Epithelial cell of proximal tubule (primary cell): Measurements from ENCODE around the gene PAQR4. TPM values are rescaled to one million over a fixed set of nuclear protein-coding genes. Genes with fewer than 3 reads are reported as not detected.

Source experiments
- DNase-seq: peaks from one replicate; pipeline ENCODE4 v3.0.0-alpha.2; 2011; ENCODE audit warnings: low read depth
- H3K4me3 ChIP-seq: 2 replicates; pipeline ENCODE4 v1.5.1; 2011; ENCODE audit warnings: low read depth, mild to moderate bottlenecking, low read length
- CTCF ChIP-seq: conservative IDR thresholded peaks from 2 replicates; pipeline ENCODE4 v1.5.1; 2012; ENCODE audit warnings: low read depth, mild to moderate bottlenecking, low read length
- total RNA-seq: library from RNA; depleted of rRNA; stranded (reverse); fragments of >200 nt; gene quantifications from 2 replicates; pipeline ENCODE4 v1.2.3, GENCODE V29; 2015

PAQR4 gene
- total RNA-seq, 1 donor from 2014 or later = 36.0 TPM

GRCh38 chr16:2953706-2954627 is 15.2 kb upstream of the PAQR4 start:
- H3K4me3 ChIP-seq = no peak overlapping the region
- no peak for TF ChIP-seq CTCF
- no peak for DNase-seq

GRCh38 chr16:2954656-2955381 is 14.3 kb upstream of the PAQR4 start:
- no peak for DNase-seq
- no peak for TF ChIP-seq CTCF
- no peak overlapping the region for H3K4me3 ChIP-seq

GRCh38 chr16:2955438-2955778 is 13.7 kb upstream of the PAQR4 start:
- DNase-seq = no peak
- no peak for TF ChIP-seq CTCF
- no peak overlapping the region for H3K4me3 ChIP-seq

DNA sequence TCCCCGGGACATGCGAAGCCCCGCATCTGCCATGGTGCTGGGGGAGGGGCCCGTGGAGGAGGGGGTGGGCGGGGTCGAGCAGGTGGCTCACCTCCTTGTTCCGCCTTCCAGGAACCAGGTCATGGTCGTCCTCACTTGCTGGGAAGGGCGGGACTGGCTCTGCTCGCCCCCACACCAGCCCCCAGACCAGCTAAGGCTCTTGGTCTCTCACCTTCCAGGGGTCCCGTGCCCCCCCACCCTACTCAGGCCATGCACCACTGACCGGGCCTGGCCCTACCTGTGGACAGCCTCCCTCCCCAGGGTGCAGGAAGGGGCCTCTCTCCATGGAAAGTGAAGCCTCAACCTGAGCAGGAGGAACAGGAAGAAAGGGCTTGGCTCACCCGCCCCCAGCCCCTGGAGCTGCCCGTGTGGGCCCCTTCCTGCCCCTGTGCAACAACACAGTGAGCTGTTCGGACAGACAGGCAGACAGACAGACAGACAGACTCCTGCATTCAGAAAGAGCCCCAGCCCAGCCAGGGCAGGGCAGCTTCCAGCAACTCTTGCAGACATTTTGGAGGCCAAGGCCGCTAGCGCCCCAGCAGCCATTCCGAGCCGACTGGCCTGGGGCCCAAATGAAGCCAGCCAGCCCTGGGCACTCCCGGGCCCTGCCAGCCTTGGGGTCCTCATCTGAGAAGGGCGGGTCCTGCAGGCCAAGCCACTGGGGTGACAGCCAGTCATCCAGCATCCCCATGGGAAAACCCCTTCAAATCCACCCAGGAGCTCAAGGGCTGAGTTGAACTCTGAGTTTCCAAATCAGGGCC is 13.2 kb upstream of the PAQR4 start:
- DNase-seq = no peak
- TF ChIP-seq CTCF = no peak
- H3K4me3 ChIP-seq = no peak overlapping the region

DNA sequence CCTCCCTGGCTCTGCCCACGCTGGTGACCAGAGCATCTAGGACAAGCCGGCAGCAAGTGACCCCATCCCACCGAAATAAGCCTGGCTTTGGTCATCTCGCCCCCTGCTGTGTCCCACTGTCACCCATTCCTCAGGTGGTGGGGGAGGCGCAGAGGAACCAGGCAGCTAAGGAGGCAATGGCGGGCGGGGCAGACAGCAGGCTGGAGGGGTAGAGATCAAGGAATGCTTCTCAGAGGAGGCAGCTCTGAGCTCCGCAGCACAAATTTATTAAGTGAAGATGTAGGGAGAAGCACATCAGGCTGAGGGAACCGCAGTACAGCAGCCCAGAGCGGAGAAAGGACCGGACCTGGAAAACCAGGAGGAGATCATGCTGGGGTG is 12.6 kb upstream of the PAQR4 start:
- no peak for DNase-seq
- no peak overlapping the region for H3K4me3 ChIP-seq
- TF ChIP-seq CTCF = no peak

DNA sequence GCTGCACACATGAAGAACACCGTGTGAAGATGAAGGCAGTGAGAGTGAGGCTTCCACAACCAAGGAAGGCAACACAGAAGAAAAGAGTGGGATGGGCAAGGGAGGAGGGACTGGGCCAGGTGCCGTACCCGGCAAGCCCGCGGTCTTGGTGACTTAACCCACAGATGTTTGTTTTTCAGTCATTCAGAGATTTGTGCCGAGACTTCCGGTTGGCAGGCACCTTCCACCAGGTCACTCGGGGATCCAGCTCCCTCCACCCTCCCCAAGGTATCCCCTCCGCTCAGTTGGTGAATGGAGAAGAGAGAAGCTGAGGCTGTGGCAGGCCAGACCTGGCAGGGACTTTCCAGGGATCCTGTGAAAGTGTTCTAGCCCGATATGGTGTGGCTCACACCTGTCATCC is 9.9 kb upstream of the PAQR4 start:
- TF ChIP-seq CTCF = no peak
- no peak for DNase-seq
- no peak overlapping the region for H3K4me3 ChIP-seq
